A549 (cell line): ENCODE results near the gene GPR158. TPM values are rescaled to one million over a fixed set of nuclear protein-coding genes. Genes with fewer than 3 reads are reported as not detected.

Source experiments
- ATAC-seq, 2 experiments: fragments of 200-7000 bp in 1 of 2; fragments of >200 bp in 1 of 2; cut with Nextera tagmentation in 1 of 2; cut with Tn5 transposase in 1 of 2; 3 replicates each; pipeline versions ENCODE4 v1.8.0 to v1.9.1; 2018 to 2020; ENCODE audit warnings: mild to moderate bottlenecking in 1 of 2, moderate library complexity in 1 of 2
- CTCF ChIA-PET: fragments of 300-600 bp; sonication (Branson Sonifier 250); formaldehyde crosslinking; extraction: SDS; loops from one replicate; lab custom pipeline; 2021; ENCODE audit warnings: antibody characterized with exemption, inconsistent platforms; lab: Yijun Ruan, JAX
- POLR2A ChIA-PET: fragments of 350-600 bp; formaldehyde crosslinking; extraction: SDS; loops from one replicate; lab custom pipeline; 2021; ENCODE audit warnings: antibody characterized with exemption, inconsistent platforms; lab: Yijun Ruan, JAX
- DNase-seq, 2 experiments: peaks; one replicate each; pipeline versions ENCODE4 v3.0.0 to v3.0.0-alpha.2; 2011 to 2016; ENCODE audit warnings: low read depth in 1 of 2, low spot score in 1 of 2
- FAIRE-seq: peaks from 2 replicates; lab custom pipeline; 2011; peaks lifted over from hg19 to GRCh38; lab: Jason Lieb, UNC
- H3K27ac ChIP-seq, 2 experiments: fragments of >200 bp; sonication (Bioruptor Twin); formaldehyde crosslinking; 3 replicates each; pipeline ENCODE4 v1.5.1; 2016 to 2017
- H3K4me1 ChIP-seq: fragments of >200 bp; sonication (Bioruptor Twin); formaldehyde crosslinking; 3 replicates; pipeline ENCODE4 v1.6.1; 2016
- H3K4me2 ChIP-seq: fragments of >200 bp; sonication (Bioruptor Twin); formaldehyde crosslinking; 3 replicates; pipeline ENCODE4 v1.6.1; 2016
- H3K4me3 ChIP-seq: fragments of >200 bp; sonication (Bioruptor Twin); formaldehyde crosslinking; 3 replicates; pipeline ENCODE4 v1.5.1; 2016
- H3K9me3 ChIP-seq: fragments of >200 bp; sonication (Bioruptor Twin); formaldehyde crosslinking; 3 replicates; pipeline ENCODE4 v1.6.1; 2016
- BCL3 ChIP-seq: fragments of >200 bp; sonication (Bioruptor Twin); formaldehyde crosslinking; IDR thresholded peaks from 3 replicates; pipeline ENCODE4 v1.6.1; 2016
- CBX2 ChIP-seq: fragments of 200-600 bp; sonication (generic); IDR thresholded peaks from 2 replicates; pipeline ENCODE4 v1.6.1; 2016; ENCODE audit warnings: low read depth, mild to moderate bottlenecking, borderline replicate concordance
- CHD4 ChIP-seq: fragments of 200-600 bp; sonication (generic); IDR thresholded peaks from 2 replicates; pipeline ENCODE4 v1.6.1; 2016; ENCODE audit warnings: antibody characterized with exemption, mild to moderate bottlenecking, borderline replicate concordance
- EHF ChIP-seq: fragments of 250-450 bp; sonication (Bioruptor Pico); IDR thresholded peaks from 2 replicates; pipeline ENCODE4 v1.5.0; 2020; ENCODE audit warnings: mild to moderate bottlenecking
- EP300 ChIP-seq, 2 experiments: fragments of >200 bp; sonication (Bioruptor Twin); formaldehyde crosslinking; IDR thresholded peaks; 2 replicates in 1 of 2; 3 replicates in 1 of 2; pipeline ENCODE4 v1.6.1; 2016 to 2017
- FOXS1 ChIP-seq: fragments of 250-450 bp; sonication (Bioruptor Pico); IDR thresholded peaks from 2 replicates; pipeline ENCODE4 v1.5.0; 2020; ENCODE audit warnings: mild to moderate bottlenecking, moderate library complexity
- HES2 ChIP-seq: fragments of >200 bp; sonication (Bioruptor Twin); formaldehyde crosslinking; IDR thresholded peaks from 2 replicates; pipeline ENCODE4 v1.6.1; 2016
- HEYL ChIP-seq: fragments of 250-450 bp; sonication (Bioruptor Pico); IDR thresholded peaks from 2 replicates; pipeline ENCODE4 v1.8.0; 2021; ENCODE audit warnings: mild to moderate bottlenecking, moderate library complexity
- HMGXB4 ChIP-seq: fragments of 250-450 bp; sonication (Bioruptor Pico); IDR thresholded peaks from 2 replicates; pipeline ENCODE4 v1.5.0; 2021; ENCODE audit warnings: mild to moderate bottlenecking, moderate library complexity, borderline replicate concordance
- JUN ChIP-seq, 2 experiments: fragments of >200 bp; sonication (Bioruptor Twin); formaldehyde crosslinking; IDR thresholded peaks; 2 replicates in 1 of 2; 3 replicates in 1 of 2; pipeline ENCODE4 v1.6.1; 2016 to 2017
- KDM1A ChIP-seq: fragments of 200-600 bp; sonication (generic); IDR thresholded peaks from 2 replicates; pipeline ENCODE4 v1.6.1; 2016; ENCODE audit warnings: low read depth, mild to moderate bottlenecking
- MAFK ChIP-seq: fragments of 450-650 bp; IDR thresholded peaks from 2 replicates; pipeline ENCODE4 v1.6.1; 2014; ENCODE audit not compliant: partially characterized antibody
- MAZ ChIP-seq: fragments of 150-350 bp; IDR thresholded peaks from 2 replicates; pipeline ENCODE4 v1.6.1; 2014; ENCODE audit warnings: antibody characterized with exemption, low read depth, low read length, borderline replicate concordance
- NFE2L2 ChIP-seq: fragments of 150-350 bp; conservative IDR thresholded peaks from 2 replicates; pipeline ENCODE4 v1.6.1; 2014; ENCODE audit warnings: low read length
- NR3C1 ChIP-seq: fragments of >200 bp; sonication (Bioruptor Twin); formaldehyde crosslinking; IDR thresholded peaks from 3 replicates; pipeline ENCODE4 v1.6.1; 2017
- PHF8 ChIP-seq: fragments of 200-600 bp; sonication (generic); IDR thresholded peaks from 2 replicates; pipeline ENCODE4 v1.6.1; 2016; ENCODE audit warnings: low read depth, mild to moderate bottlenecking, antibody characterized with exemption, moderate library complexity, borderline replicate concordance
- POLR2A ChIP-seq: IDR thresholded peaks from 2 replicates; pipeline ENCODE4 v1.6.1; 2012; ENCODE audit warnings: mild to moderate bottlenecking, low read length
- RAD21 ChIP-seq, 2 experiments: fragments of >200 bp in 1 of 2; sonication (Bioruptor Twin) in 1 of 2; formaldehyde crosslinking in 1 of 2; IDR thresholded peaks in 1 of 2; conservative IDR thresholded peaks in 1 of 2; 2 replicates in 1 of 2; 3 replicates in 1 of 2; pipeline ENCODE4 v1.6.1; 2012 to 2018; ENCODE audit warnings: inconsistent platforms in 1 of 2
- RARB ChIP-seq: fragments of 250-450 bp; sonication (Bioruptor Pico); IDR thresholded peaks from 2 replicates; pipeline ENCODE4 v1.8.0; 2021; ENCODE audit warnings: mild to moderate bottlenecking, moderate library complexity
- RNF2 ChIP-seq: fragments of 200-600 bp; sonication (generic); IDR thresholded peaks from 2 replicates; pipeline ENCODE4 v1.6.1; 2016; ENCODE audit warnings: low read depth, mild to moderate bottlenecking, antibody characterized with exemption, moderate library complexity, borderline replicate concordance
- SMC3 ChIP-seq: fragments of >200 bp; sonication (Bioruptor Twin); formaldehyde crosslinking; IDR thresholded peaks from 3 replicates; pipeline ENCODE4 v1.6.1; 2018; ENCODE audit warnings: inconsistent platforms
- ZC3H11A ChIP-seq: fragments of 450-650 bp; IDR thresholded peaks from 2 replicates; pipeline ENCODE4 v1.6.1; 2014; ENCODE audit warnings: antibody characterized with exemption, mild to moderate bottlenecking
- ZSCAN20 ChIP-seq: fragments of 250-450 bp; sonication (Bioruptor Pico); IDR thresholded peaks from 2 replicates; pipeline ENCODE4 v1.8.0; 2022; ENCODE audit warnings: mild to moderate bottlenecking, moderate library complexity
- WGBS: methylation state at CpG from one replicate; pipeline ENCODE4 v1.1.6; 2017; ENCODE audit errors: missing lambda C conversion rate; 5-methylcytosine and 5-hydroxymethylcytosine counted together
- polyA plus RNA-seq, 4 experiments: library from polyadenylated mRNA; depleted of rRNA in 3 of 4; stranded (reverse); fragments of >200 nt; fragmentation: RNase III in 1 of 4; extraction: RNeasy Plus Mini Kit Qiagen cat#74134 plus additional on column Dnase treatment in 1 of 4; gene quantifications; 2 replicates in 3 of 4; 3 replicates in 1 of 4; pipeline ENCODE4 v1.2.3, GENCODE V29; 2011 to 2017
- TF ChIP-seq, protein P1 (sequence below): fragments of 450-650 bp; IDR thresholded peaks from 2 replicates; pipeline ENCODE4 v1.6.1; 2014; ENCODE audit warnings: antibody characterized with exemption
- TF ChIP-seq, protein P2 (sequence below): IDR thresholded peaks from 2 replicates; pipeline ENCODE4 v1.6.1; 2012; ENCODE audit warnings: low read depth, borderline replicate concordance

The GPR158 gene
- polyA plus RNA-seq, 2 of the 4 experiments (the other 2 are of a cell fraction) = 0.01 to 0.03 TPM

DNA sequence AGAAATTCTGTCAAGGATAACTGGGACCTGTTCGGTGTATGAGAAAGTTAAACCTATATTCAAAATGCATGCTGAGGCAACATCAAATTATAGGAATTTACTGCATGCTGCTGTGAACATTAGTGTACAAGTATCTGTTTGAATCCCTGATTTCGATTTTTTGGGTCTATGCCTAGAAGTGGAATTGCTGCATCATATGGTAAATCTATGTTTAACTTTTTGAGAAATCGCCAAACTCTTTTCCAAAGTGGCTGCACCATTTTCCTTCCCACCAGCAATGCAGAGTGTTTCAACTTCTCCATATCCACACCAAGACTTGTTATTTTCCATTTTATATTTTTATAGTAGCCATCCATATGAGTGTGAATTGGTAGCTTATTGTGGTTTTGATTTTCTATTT, 306.7 kb downstream of the GPR158 start:
- POLR2A ChIA-PET = no interaction called here
- no peak for DNase-seq
- WGBS = 59% methylated on average over 3 of the region's 3 CpGs
- 0 out of 3 replicates have a peak, but pooled peaks cover 3% of the 10 kb centered on the region for H3K4me1 ChIP-seq
- TF ChIP-seq CHD4 (no peak), KDM1A (no peak), BCL3 (no peak), SMC3 (no peak), MAFK (no peak), POLR2A (no peak), MAZ (no peak), CBX2 (no peak), NR3C1 (no peak), FOXS1 (CRISPR knock-in tag) (no peak), RAD21 (conservative IDR thresholded peaks at IDR 0.05 in 1 of 2, IDR thresholded peaks at IDR 0.05 in 1 of 2) (no peak), ZSCAN20 (CRISPR knock-in tag) (no peak), EHF (CRISPR knock-in tag) (no peak), RARB (CRISPR knock-in tag) (no peak), EP300 (IDR thresholded peaks at IDR 0.05) (no peak)
- TF ChIP-seq, all 56 proteins: peak for 0
- no peak overlapping the region for H3K27ac ChIP-seq
- no peaks in the 10 kb centered on the region for H3K9me3 ChIP-seq
- no peak overlapping the region for H3K4me2 ChIP-seq
- FAIRE-seq (no peak), ATAC-seq (no peak)
- no peak overlapping the region for H3K4me3 ChIP-seq
- CTCF ChIA-PET = interaction anchor here (1.0 kb wide), 1 partner anchor 137 kb away, joined by 3 read pairs; no protein-coding TSS in a partner anchor

GRCh38 chr10:25483999-25484398, 309.2 kb downstream of the GPR158 start:
- CTCF ChIA-PET = no interaction called here
- 56% methylated on average over 4 of the region's 4 CpGs for WGBS

GRCh38 chr10:25487266-25487665, 312.5 kb downstream of the GPR158 start:
- TF ChIP-seq BCL3 (no peak), RAD21 (conservative IDR thresholded peaks at IDR 0.05 in 1 of 2, IDR thresholded peaks at IDR 0.05 in 1 of 2) (no peak), PHF8 (no peak), EP300 (IDR thresholded peaks at IDR 0.05) (no peak), SMC3 (no peak), NR3C1 (no peak), HMGXB4 (CRISPR knock-in tag) (no peak), HEYL (CRISPR knock-in tag) (no peak), RNF2 (no peak), EHF (CRISPR knock-in tag) (no peak), MAZ (no peak), HES2 (no peak), JUN (IDR thresholded peaks at IDR 0.05) (no peak), ZC3H11A (no peak), NFE2L2 (no peak), FOXS1 (CRISPR knock-in tag) (no peak), MAFK (no peak)
- TF ChIP-seq, protein P1, sequence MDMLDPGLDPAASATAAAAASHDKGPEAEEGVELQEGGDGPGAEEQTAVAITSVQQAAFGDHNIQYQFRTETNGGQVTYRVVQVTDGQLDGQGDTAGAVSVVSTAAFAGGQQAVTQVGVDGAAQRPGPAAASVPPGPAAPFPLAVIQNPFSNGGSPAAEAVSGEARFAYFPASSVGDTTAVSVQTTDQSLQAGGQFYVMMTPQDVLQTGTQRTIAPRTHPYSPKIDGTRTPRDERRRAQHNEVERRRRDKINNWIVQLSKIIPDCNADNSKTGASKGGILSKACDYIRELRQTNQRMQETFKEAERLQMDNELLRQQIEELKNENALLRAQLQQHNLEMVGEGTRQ = no peak
- TF ChIP-seq, protein P2, sequence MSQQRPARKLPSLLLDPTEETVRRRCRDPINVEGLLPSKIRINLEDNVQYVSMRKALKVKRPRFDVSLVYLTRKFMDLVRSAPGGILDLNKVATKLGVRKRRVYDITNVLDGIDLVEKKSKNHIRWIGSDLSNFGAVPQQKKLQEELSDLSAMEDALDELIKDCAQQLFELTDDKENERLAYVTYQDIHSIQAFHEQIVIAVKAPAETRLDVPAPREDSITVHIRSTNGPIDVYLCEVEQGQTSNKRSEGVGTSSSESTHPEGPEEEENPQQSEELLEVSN = no peak
- TF ChIP-seq, all 56 proteins: peak for 0
- WGBS = 71% methylated on average over 5 of the region's 5 CpGs
- CTCF ChIA-PET = no interaction called here
- Histone ChIP-seq H3K4me1 (peaks cover 4% of the 10 kb centered on the region), H3K4me3 (no peak overlapping the region), H3K9me3 (no peaks in the 10 kb centered on the region), H3K4me2 (no peak overlapping the region), H3K27ac (no peak overlapping the region)
- FAIRE-seq (no peak), DNase-seq (no peak), ATAC-seq (no peak)
- POLR2A ChIA-PET = no interaction called here

More at GRCh38 chr10:25483999-25484398, 309.2 kb downstream of the GPR158 start:
- TF ChIP-seq ZC3H11A (no peak), MAZ (no peak)
- POLR2A ChIA-PET = no interaction called here
- 0 out of 3 replicates have a peak, but pooled peaks cover 3% of the 10 kb centered on the region for H3K4me1 ChIP-seq
- DNase-seq (no peak), ATAC-seq (no peak), FAIRE-seq (no peak)
- H3K4me3 ChIP-seq = no peak overlapping the region
- H3K27ac ChIP-seq = no peak overlapping the region
- H3K4me2 ChIP-seq = no peak overlapping the region
- H3K9me3 ChIP-seq = no peaks in the 10 kb centered on the region
